Type B pancreatic cell (in vitro differentiated cells): ENCODE results near the gene ADAMTS19. TPM values are rescaled to one million over a fixed set of nuclear protein-coding genes. Genes with fewer than 3 reads are reported as not detected.
A peak's percentile ranks its signal among the peaks of the same experiment; 100 is the strongest.

ENCODE experiments used
- DNase-seq: peaks from one replicate; pipeline ENCODE4 v3.0.0; 2021; ENCODE audit warnings: mixed read lengths; ENCODE audit not compliant: unreplicated experiment; ENCODE audit errors: extremely low spot score
- H3K27ac Mint-ChIP-seq: 2 replicates; pipeline ENCODE4 v1.8.0; 2021; ENCODE audit warnings: mild to moderate bottlenecking, mixed read lengths
- H3K27me3 Mint-ChIP-seq: 2 replicates; pipeline ENCODE4 v1.8.0; 2021; ENCODE audit warnings: mixed read lengths
- H3K36me3 Mint-ChIP-seq: 2 replicates; pipeline ENCODE4 v1.8.0; 2021; ENCODE audit warnings: mixed read lengths
- H3K4me1 Mint-ChIP-seq: one replicate; pipeline ENCODE4 v1.8.0; 2021; ENCODE audit warnings: mixed read lengths; ENCODE audit not compliant: unreplicated experiment
- H3K4me3 Mint-ChIP-seq: 2 replicates; pipeline ENCODE4 v1.8.0; 2021; ENCODE audit warnings: mild to moderate bottlenecking, mixed read lengths
- H3K9me3 Mint-ChIP-seq: 2 replicates; pipeline ENCODE4 v1.8.0; 2021; ENCODE audit warnings: mixed read lengths
- CTCF ChIP-seq: fragments of 200-600 bp; sonication (generic); conservative IDR thresholded peaks from 2 replicates; pipeline ENCODE4 v1.5.0; 2021; ENCODE audit warnings: antibody characterized with exemption, mild to moderate bottlenecking
- total RNA-seq: library from RNA; stranded (reverse); gene quantifications from 2 replicates; pipeline ENCODE4 v1.2.1, GENCODE V29; 2021; ENCODE audit warnings: low replicate concordance

Gene ADAMTS19
- total RNA-seq, 1 donor from 2014 or later = 12.7 TPM

DNA sequence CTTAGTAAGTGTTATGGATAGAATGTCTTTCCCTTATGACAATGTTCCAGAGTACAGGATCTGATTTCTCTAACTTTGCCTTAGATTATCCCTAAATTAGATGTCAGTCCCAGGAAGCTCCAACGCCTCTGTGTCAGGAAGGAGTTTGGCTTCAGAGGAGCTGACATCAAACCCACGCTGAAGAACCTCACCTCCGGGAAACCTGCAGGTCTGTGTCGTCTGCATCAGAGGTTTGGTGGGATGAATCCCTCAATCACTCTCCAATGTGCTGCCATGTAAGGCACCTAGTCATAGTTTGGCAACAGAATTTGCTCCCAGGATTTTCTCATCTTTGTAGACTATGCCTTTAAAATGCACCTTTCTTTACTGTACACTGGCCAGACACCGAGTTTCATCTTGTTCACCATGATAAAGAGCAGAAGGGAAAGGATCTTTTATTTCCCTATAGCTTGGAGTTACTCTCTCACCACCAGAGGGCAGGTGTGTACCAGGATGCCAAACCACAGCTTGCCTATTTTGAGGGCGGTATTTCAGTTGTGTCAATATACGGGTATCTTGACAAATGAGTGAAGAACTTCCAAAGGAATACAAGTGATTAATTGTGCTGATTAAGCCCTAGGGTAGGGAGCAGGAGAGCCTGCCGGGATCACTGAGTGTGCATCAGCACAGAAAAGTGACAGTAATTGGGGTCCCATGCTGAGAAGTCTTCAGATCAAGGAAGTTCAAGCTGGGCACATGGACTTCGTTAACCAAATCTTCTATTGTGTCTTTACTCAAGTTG lies 311.1 kb downstream of the ADAMTS19 start:
- Mint-ChIP-seq H3K36me3 (no peaks in the 10 kb centered on the region), H3K27ac (no peak overlapping the region)
- peak; percentile 90 for TF ChIP-seq CTCF

GRCh38 chr5:129773376-129773775 lies 313.3 kb downstream of the ADAMTS19 start:
- H3K27ac Mint-ChIP-seq = no peak overlapping the region
- peaks cover 18% of the 10 kb centered on the region for H3K4me1 Mint-ChIP-seq
- no peak for TF ChIP-seq CTCF
- no peak overlapping the region for H3K4me3 Mint-ChIP-seq
- H3K9me3 Mint-ChIP-seq = no peaks in the 10 kb centered on the region
- no peaks in the 10 kb centered on the region for H3K36me3 Mint-ChIP-seq
- H3K27me3 Mint-ChIP-seq = no peaks in the 10 kb centered on the region
- DNase-seq = no peak

More for the DNA sequence above, 311.1 kb downstream of the ADAMTS19 start:
- DNase-seq = no peak
- Mint-ChIP-seq H3K4me1 (peaks cover 22% of the 10 kb centered on the region), H3K4me3 (peak overlapping the region; percentile 29), H3K9me3 (no peaks in the 10 kb centered on the region), H3K27me3 (peaks cover 3% of the 10 kb centered on the region)

GRCh38 chr5:129781594-129781993 lies 321.5 kb downstream of the ADAMTS19 start:
- TF ChIP-seq CTCF = no peak
- H3K4me1 Mint-ChIP-seq = no peaks in the 10 kb centered on the region
- H3K27ac Mint-ChIP-seq = no peak overlapping the region
- no peaks in the 10 kb centered on the region for H3K27me3 Mint-ChIP-seq
- no peaks in the 10 kb centered on the region for H3K9me3 Mint-ChIP-seq
- DNase-seq = no peak
- H3K36me3 Mint-ChIP-seq = no peaks in the 10 kb centered on the region
- no peak overlapping the region for H3K4me3 Mint-ChIP-seq
